Measurements from ENCODE around the gene IGF2. TPM values are rescaled to one million over a fixed set of nuclear protein-coding genes. Genes with fewer than 3 reads are reported as not detected.

The IGF2 gene
- total RNA-seq, 1 experiment from 2014 or later = 1.5 TPM

- TF ChIP-seq, protein P1, sequence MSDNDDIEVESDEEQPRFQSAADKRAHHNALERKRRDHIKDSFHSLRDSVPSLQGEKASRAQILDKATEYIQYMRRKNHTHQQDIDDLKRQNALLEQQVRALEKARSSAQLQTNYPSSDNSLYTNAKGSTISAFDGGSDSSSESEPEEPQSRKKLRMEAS (CRISPR knock-in tag; IDR thresholded peaks at IDR 0.05) = no peak
- no peak for TF ChIP-seq JAZF1 (CRISPR knock-in tag; IDR thresholded peaks at IDR 0.05)
- TF ChIP-seq STAT6 (CRISPR knock-in tag; conservative IDR thresholded peaks at IDR 0.05; ENCODE audit: low read depth) = no peak
- TF ChIP-seq, protein P2, sequence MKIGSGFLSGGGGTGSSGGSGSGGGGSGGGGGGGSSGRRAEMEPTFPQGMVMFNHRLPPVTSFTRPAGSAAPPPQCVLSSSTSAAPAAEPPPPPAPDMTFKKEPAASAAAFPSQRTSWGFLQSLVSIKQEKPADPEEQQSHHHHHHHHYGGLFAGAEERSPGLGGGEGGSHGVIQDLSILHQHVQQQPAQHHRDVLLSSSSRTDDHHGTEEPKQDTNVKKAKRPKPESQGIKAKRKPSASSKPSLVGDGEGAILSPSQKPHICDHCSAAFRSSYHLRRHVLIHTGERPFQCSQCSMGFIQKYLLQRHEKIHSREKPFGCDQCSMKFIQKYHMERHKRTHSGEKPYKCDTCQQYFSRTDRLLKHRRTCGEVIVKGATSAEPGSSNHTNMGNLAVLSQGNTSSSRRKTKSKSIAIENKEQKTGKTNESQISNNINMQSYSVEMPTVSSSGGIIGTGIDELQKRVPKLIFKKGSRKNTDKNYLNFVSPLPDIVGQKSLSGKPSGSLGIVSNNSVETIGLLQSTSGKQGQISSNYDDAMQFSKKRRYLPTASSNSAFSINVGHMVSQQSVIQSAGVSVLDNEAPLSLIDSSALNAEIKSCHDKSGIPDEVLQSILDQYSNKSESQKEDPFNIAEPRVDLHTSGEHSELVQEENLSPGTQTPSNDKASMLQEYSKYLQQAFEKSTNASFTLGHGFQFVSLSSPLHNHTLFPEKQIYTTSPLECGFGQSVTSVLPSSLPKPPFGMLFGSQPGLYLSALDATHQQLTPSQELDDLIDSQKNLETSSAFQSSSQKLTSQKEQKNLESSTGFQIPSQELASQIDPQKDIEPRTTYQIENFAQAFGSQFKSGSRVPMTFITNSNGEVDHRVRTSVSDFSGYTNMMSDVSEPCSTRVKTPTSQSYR (CRISPR knock-in tag; IDR thresholded peaks at IDR 0.05) = no peak
- no peak for TF ChIP-seq ZNF416 (CRISPR knock-in tag; IDR thresholded peaks at IDR 0.05)
- TF ChIP-seq GTF2I (CRISPR knock-in tag; conservative IDR thresholded peaks at IDR 0.05) = no peak
- TF ChIP-seq FOXK1 (CRISPR knock-in tag; IDR thresholded peaks at IDR 0.05) = no peak
- no peak for TF ChIP-seq EMX1 (CRISPR knock-in tag; IDR thresholded peaks at IDR 0.05)
- Mint-ChIP-seq H3K27ac (no peak overlapping the region), H3K4me1 (no peaks in the 10 kb centered on the region), H3K9me3 (no peaks in the 10 kb centered on the region), H3K27me3 (ENCODE audit: low read depth) (peaks cover 2% of the 10 kb centered on the region; the same call in 1 of the 2 replicates), H3K4me3 (no peak overlapping the region), H3K36me3 (no peaks in the 10 kb centered on the region)
- no peak for ATAC-seq
- CTCF ChIA-PET = interaction anchor here (0.9 to 1.0 kb wide), 3 partner anchors 9 to 247 kb away, joined by 3 read pairs; no protein-coding TSS in a partner anchor
- no peak for DNase-seq (ENCODE audit: low spot score)
- POLR2A ChIA-PET = no interaction called here
Observed at GRCh38 chr11:2173761-2174160, 34.6 kb upstream of the IGF2 start.

GRCh38 chr11:2173150-2173693 lies 34.0 kb upstream of the IGF2 start:
- ChIA-PET POLR2A (no interaction called here), CTCF (interaction anchor here (0.9 kb wide), 2 partner anchors 12 to 247 kb away, joined by 3 read pairs; no protein-coding TSS in a partner anchor)
- Mint-ChIP-seq H3K36me3 (no peaks in the 10 kb centered on the region), H3K9me3 (no peaks in the 10 kb centered on the region), H3K27ac (no peak overlapping the region), H3K4me3 (no peak overlapping the region), H3K4me1 (no peaks in the 10 kb centered on the region), H3K27me3 (ENCODE audit: low read depth) (peaks cover 2% of the 10 kb centered on the region; the same call in 1 of the 2 replicates)
- DNase-seq (ENCODE audit: low spot score) (peak; percentile 67), ATAC-seq (peak; percentile 77)
- no peak for TF ChIP-seq IRF1 (CRISPR knock-in tag; IDR thresholded peaks at IDR 0.05)
- TF ChIP-seq E2F4 (CRISPR knock-in tag; IDR thresholded peaks at IDR 0.05; ENCODE audit: borderline replicate concordance, low read depth) = no peak
- TF ChIP-seq ZNF425 (CRISPR knock-in tag; conservative IDR thresholded peaks at IDR 0.05) = no peak
- TF ChIP-seq ZNF263 (CRISPR knock-in tag; IDR thresholded peaks at IDR 0.05; ENCODE audit: low read depth) = no peak
- no peak for TF ChIP-seq CREM (CRISPR knock-in tag; IDR thresholded peaks at IDR 0.05)
- TF ChIP-seq, protein P3, sequence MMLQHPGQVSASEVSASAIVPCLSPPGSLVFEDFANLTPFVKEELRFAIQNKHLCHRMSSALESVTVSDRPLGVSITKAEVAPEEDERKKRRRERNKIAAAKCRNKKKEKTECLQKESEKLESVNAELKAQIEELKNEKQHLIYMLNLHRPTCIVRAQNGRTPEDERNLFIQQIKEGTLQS (CRISPR knock-in tag; conservative IDR thresholded peaks at IDR 0.05) = no peak
- TF ChIP-seq, protein P4, sequence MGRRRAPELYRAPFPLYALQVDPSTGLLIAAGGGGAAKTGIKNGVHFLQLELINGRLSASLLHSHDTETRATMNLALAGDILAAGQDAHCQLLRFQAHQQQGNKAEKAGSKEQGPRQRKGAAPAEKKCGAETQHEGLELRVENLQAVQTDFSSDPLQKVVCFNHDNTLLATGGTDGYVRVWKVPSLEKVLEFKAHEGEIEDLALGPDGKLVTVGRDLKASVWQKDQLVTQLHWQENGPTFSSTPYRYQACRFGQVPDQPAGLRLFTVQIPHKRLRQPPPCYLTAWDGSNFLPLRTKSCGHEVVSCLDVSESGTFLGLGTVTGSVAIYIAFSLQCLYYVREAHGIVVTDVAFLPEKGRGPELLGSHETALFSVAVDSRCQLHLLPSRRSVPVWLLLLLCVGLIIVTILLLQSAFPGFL (CRISPR knock-in tag; IDR thresholded peaks at IDR 0.05; ENCODE audit: borderline replicate concordance) = no peak
- no peak for TF ChIP-seq TEAD1 (CRISPR knock-in tag; IDR thresholded peaks at IDR 0.05)
- no peak for TF ChIP-seq GTF2I (CRISPR knock-in tag; conservative IDR thresholded peaks at IDR 0.05)
- no peak for TF ChIP-seq HMGA2 (CRISPR knock-in tag; IDR thresholded peaks at IDR 0.05)
- TF ChIP-seq ZNF219 (CRISPR knock-in tag; IDR thresholded peaks at IDR 0.05; ENCODE audit: borderline replicate concordance) = no peak
- no peak for TF ChIP-seq ATF1 (CRISPR knock-in tag; IDR thresholded peaks at IDR 0.05)
- TF ChIP-seq ATF6 (CRISPR knock-in tag; IDR thresholded peaks at IDR 0.05) = no peak
